Measurements from ENCODE around the gene EPHB1.

Gene EPHB1

GRCh38 chr3:135014566-135014965, 219.5 kb downstream of the EPHB1 start:
- Histone ChIP-seq H4K8ac (ENCODE audit: low read length) (no peak overlapping the region), H2BK120ac (ENCODE audit: low read depth, low read length) (no peak overlapping the region), H3K4ac (ENCODE audit: low read depth in 1 of 2, low read length in 2 of 2) (no peak overlapping the region), H3K27ac (ENCODE audit: low read length, poor library complexity, severe bottlenecking) (no peak overlapping the region), H3K36me3 (ENCODE audit: control insufficient read depth in 1 of 2, insufficient read depth in 2 of 2, low read depth in 1 of 2, low read length in 2 of 2) (no peaks in the 10 kb centered on the region), H2BK12ac (ENCODE audit: low read length in 2 of 2) (no peak overlapping the region), H3K23ac (ENCODE audit: low read length in 2 of 2) (no peak overlapping the region), H2BK5ac (ENCODE audit: low read depth, low read length, poor library complexity, severe bottlenecking) (no peak overlapping the region), H3K79me1 (replicated peaks; ENCODE audit: low read length, poor library complexity, severe bottlenecking) (no peaks in the 10 kb centered on the region), H3K4me1 (ENCODE audit: control insufficient read depth, insufficient read depth, low read depth, low read length) (no peaks in the 10 kb centered on the region), H3K14ac (ENCODE audit: low read length in 2 of 2) (no peak overlapping the region), H3K9me3 (ENCODE audit: control insufficient read depth, low read length) (no peaks in the 10 kb centered on the region), H2BK15ac (ENCODE audit: low read depth, poor library complexity, severe bottlenecking) (no peak overlapping the region), H3K4me3 (ENCODE audit: insufficient read depth in 1 of 2, low read depth in 1 of 2, low read length in 2 of 2) (no peak overlapping the region), H3K27me3 (ENCODE audit: control insufficient read depth in 1 of 2, insufficient read depth in 1 of 2, low read length in 2 of 2) (no peaks in the 10 kb centered on the region), H3K4me2 (ENCODE audit: low read length, poor library complexity, severe bottlenecking) (no peak overlapping the region), H4K91ac (ENCODE audit: low read length) (no peak overlapping the region), H3K18ac (ENCODE audit: low read depth in 1 of 2, low read length in 2 of 2) (no peak overlapping the region), H3K9ac (ENCODE audit: low read length) (no peak overlapping the region), H2AK5ac (ENCODE audit: low read length, severe bottlenecking) (no peak overlapping the region), H2AFZ (ENCODE audit: low read depth, low read length) (no peak overlapping the region)
- 0% methylated on average over 1 of the region's 1 CpG for WGBS
- no peak for DNase-seq

GRCh38 chr3:135017003-135017893, 222.2 kb downstream of the EPHB1 start:
- no peak overlapping the region for H3K27ac ChIP-seq (ENCODE audit: low read length, poor library complexity, severe bottlenecking)
- H2AFZ ChIP-seq (ENCODE audit: low read depth, low read length): no peak overlapping the region
- H3K4me1 ChIP-seq (ENCODE audit: control insufficient read depth, insufficient read depth, low read depth, low read length): no peaks in the 10 kb centered on the region
- no peak overlapping the region for H2BK120ac ChIP-seq (ENCODE audit: low read depth, low read length)
- H2BK12ac ChIP-seq (ENCODE audit: low read length in 2 of 2): no peak overlapping the region
- H3K14ac ChIP-seq (ENCODE audit: low read length in 2 of 2): no peak overlapping the region
- H3K4me3 ChIP-seq (ENCODE audit: insufficient read depth in 1 of 2, low read depth in 1 of 2, low read length in 2 of 2): no peak overlapping the region
- H3K9ac ChIP-seq (ENCODE audit: low read length): no peak overlapping the region
- H4K8ac ChIP-seq (ENCODE audit: low read length): no peak overlapping the region
- 67% methylated on average over 8 of the region's 9 CpGs for WGBS
- no peak for DNase-seq
- no peak overlapping the region for H2AK5ac ChIP-seq (ENCODE audit: low read length, severe bottlenecking)
- H3K4me2 ChIP-seq (ENCODE audit: low read length, poor library complexity, severe bottlenecking): no peak overlapping the region
- no peak overlapping the region for H4K91ac ChIP-seq (ENCODE audit: low read length)
- no peak overlapping the region for H3K4ac ChIP-seq (ENCODE audit: low read depth in 1 of 2, low read length in 2 of 2)
- H3K79me1 ChIP-seq (replicated peaks; ENCODE audit: low read length, poor library complexity, severe bottlenecking): no peaks in the 10 kb centered on the region
- H3K9me3 ChIP-seq (ENCODE audit: control insufficient read depth, low read length): no peaks in the 10 kb centered on the region
- no peaks in the 10 kb centered on the region for H3K36me3 ChIP-seq (ENCODE audit: control insufficient read depth in 1 of 2, insufficient read depth in 2 of 2, low read depth in 1 of 2, low read length in 2 of 2)
- H2BK5ac ChIP-seq (ENCODE audit: low read depth, low read length, poor library complexity, severe bottlenecking): no peak overlapping the region
- H3K18ac ChIP-seq (ENCODE audit: low read depth in 1 of 2, low read length in 2 of 2): no peak overlapping the region
- no peaks in the 10 kb centered on the region for H3K27me3 ChIP-seq (ENCODE audit: control insufficient read depth in 1 of 2, insufficient read depth in 1 of 2, low read length in 2 of 2)
- no peak overlapping the region for H3K23ac ChIP-seq (ENCODE audit: low read length in 2 of 2)
- H2BK15ac ChIP-seq (ENCODE audit: low read depth, poor library complexity, severe bottlenecking): no peak overlapping the region

- Histone ChIP-seq H3K4me1 (ENCODE audit: control insufficient read depth, insufficient read depth, low read depth, low read length) (no peaks in the 10 kb centered on the region), H2BK15ac (ENCODE audit: low read depth, poor library complexity, severe bottlenecking) (no peak overlapping the region), H2BK12ac (ENCODE audit: low read length in 2 of 2) (no peak overlapping the region), H3K4me3 (ENCODE audit: insufficient read depth in 1 of 2, low read depth in 1 of 2, low read length in 2 of 2) (no peak overlapping the region), H2AFZ (ENCODE audit: low read depth, low read length) (no peak overlapping the region), H3K27ac (ENCODE audit: low read length, poor library complexity, severe bottlenecking) (no peak overlapping the region), H4K8ac (ENCODE audit: low read length) (no peak overlapping the region), H3K9me3 (ENCODE audit: control insufficient read depth, low read length) (no peaks in the 10 kb centered on the region), H2AK5ac (ENCODE audit: low read length, severe bottlenecking) (no peak overlapping the region), H3K79me1 (replicated peaks; ENCODE audit: low read length, poor library complexity, severe bottlenecking) (no peaks in the 10 kb centered on the region), H3K4ac (ENCODE audit: low read depth in 1 of 2, low read length in 2 of 2) (no peak overlapping the region), H3K14ac (ENCODE audit: low read length in 2 of 2) (no peak overlapping the region), H3K23ac (ENCODE audit: low read length in 2 of 2) (no peak overlapping the region), H3K9ac (ENCODE audit: low read length) (no peak overlapping the region), H2BK5ac (ENCODE audit: low read depth, low read length, poor library complexity, severe bottlenecking) (no peak overlapping the region), H3K27me3 (ENCODE audit: control insufficient read depth in 1 of 2, insufficient read depth in 1 of 2, low read length in 2 of 2) (no peaks in the 10 kb centered on the region), H3K4me2 (ENCODE audit: low read length, poor library complexity, severe bottlenecking) (no peak overlapping the region), H4K91ac (ENCODE audit: low read length) (no peak overlapping the region), H3K36me3 (ENCODE audit: control insufficient read depth in 1 of 2, insufficient read depth in 2 of 2, low read depth in 1 of 2, low read length in 2 of 2) (no peaks in the 10 kb centered on the region), H3K18ac (ENCODE audit: low read depth in 1 of 2, low read length in 2 of 2) (no peak overlapping the region), H2BK120ac (ENCODE audit: low read depth, low read length) (no peak overlapping the region)
- no peak for DNase-seq
- 75% methylated on average over 6 of the region's 7 CpGs for WGBS
Measured at GRCh38 chr3:135018149-135018923, 223.3 kb downstream of the EPHB1 start.

DNA sequence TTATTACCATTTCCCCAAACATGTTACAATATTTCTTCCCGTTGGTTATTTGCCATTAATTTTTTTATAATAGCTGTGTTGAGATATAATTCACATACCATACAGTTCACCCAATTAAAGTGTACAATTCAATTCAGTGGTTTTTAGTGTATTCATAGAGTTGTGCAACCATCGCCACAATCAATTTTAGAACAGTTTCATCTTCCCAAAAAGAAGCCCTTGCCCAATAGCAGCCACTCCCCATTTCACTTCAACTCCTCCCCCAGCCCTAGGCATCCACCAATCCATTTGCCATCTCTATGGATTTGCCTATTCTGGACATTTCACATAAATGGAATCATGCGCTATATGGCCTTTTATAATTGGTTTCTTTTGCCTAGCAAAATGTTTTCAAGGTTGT, 225.1 kb downstream of the EPHB1 start:
- Histone ChIP-seq H3K4me2 (ENCODE audit: low read length, poor library complexity, severe bottlenecking) (no peak overlapping the region), H2AFZ (ENCODE audit: low read depth, low read length) (no peak overlapping the region), H2BK5ac (ENCODE audit: low read depth, low read length, poor library complexity, severe bottlenecking) (no peak overlapping the region), H4K8ac (ENCODE audit: low read length) (no peak overlapping the region), H3K36me3 (ENCODE audit: control insufficient read depth in 1 of 2, insufficient read depth in 2 of 2, low read depth in 1 of 2, low read length in 2 of 2) (no peaks in the 10 kb centered on the region), H3K4me1 (ENCODE audit: control insufficient read depth, insufficient read depth, low read depth, low read length) (no peaks in the 10 kb centered on the region), H3K27ac (ENCODE audit: low read length, poor library complexity, severe bottlenecking) (no peak overlapping the region), H3K4ac (ENCODE audit: low read depth in 1 of 2, low read length in 2 of 2) (no peak overlapping the region), H3K18ac (ENCODE audit: low read depth in 1 of 2, low read length in 2 of 2) (no peak overlapping the region), H2AK5ac (ENCODE audit: low read length, severe bottlenecking) (no peak overlapping the region), H3K23ac (ENCODE audit: low read length in 2 of 2) (no peak overlapping the region), H2BK15ac (ENCODE audit: low read depth, poor library complexity, severe bottlenecking) (no peak overlapping the region), H3K4me3 (ENCODE audit: insufficient read depth in 1 of 2, low read depth in 1 of 2, low read length in 2 of 2) (no peak overlapping the region), H2BK120ac (ENCODE audit: low read depth, low read length) (no peak overlapping the region), H3K27me3 (ENCODE audit: control insufficient read depth in 1 of 2, insufficient read depth in 1 of 2, low read length in 2 of 2) (no peaks in the 10 kb centered on the region), H3K79me1 (replicated peaks; ENCODE audit: low read length, poor library complexity, severe bottlenecking) (no peaks in the 10 kb centered on the region), H3K9ac (ENCODE audit: low read length) (no peak overlapping the region), H4K91ac (ENCODE audit: low read length) (no peak overlapping the region), H3K14ac (ENCODE audit: low read length in 2 of 2) (no peak overlapping the region), H3K9me3 (ENCODE audit: control insufficient read depth, low read length) (no peaks in the 10 kb centered on the region), H2BK12ac (ENCODE audit: low read length in 2 of 2) (no peak overlapping the region)
- WGBS: 100% methylated on average over 1 of the region's 3 CpGs
- no peak for DNase-seq
